ENCODE measurements around the gene TP53TG3. TPM values are rescaled to one million over a fixed set of nuclear protein-coding genes. Genes with fewer than 3 reads are reported as not detected.
"Not testable (repeated sequence)": the region's sequence is repeated elsewhere in the genome, so short reads cannot be mapped to it uniquely, and the experiment has no call there.

The TP53TG3 gene, protein sequence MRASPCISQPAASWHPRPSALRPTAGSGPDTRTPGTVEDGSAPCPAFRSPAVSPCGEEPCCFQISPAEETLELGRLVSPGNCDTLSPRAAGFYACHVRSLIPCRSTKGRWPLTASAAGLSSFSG
- not detected for total RNA-seq

DNA sequence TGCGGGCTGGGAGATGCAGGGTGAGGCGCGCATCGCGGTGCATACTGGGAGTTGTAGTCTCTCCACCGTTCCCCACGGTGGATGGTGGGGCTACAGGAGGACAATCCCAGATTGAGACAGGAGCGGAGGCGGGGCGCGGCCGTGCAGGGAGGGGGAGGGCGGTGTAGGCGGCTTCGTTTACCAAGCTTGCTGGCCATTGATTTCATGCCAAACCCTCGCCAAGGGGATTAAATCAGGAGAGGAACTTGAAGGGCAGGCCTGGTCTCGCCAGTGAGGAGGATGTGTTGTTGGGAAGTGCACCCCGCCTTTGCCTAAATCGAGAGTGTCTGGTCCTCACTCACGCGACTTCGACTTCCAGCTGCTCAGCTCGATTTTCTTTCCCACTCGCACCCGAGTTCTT is at the start of gene TP53TG3:
Gene TP53TG3, minus strand, starts transcription at position 101 of the 400 bp plus-strand sequence. Its CDS starts 68 bp downstream, at position 33.
- not testable (repeated sequence) for ATAC-seq; DNase-seq (ENCODE audit: low spot score)

DNA sequence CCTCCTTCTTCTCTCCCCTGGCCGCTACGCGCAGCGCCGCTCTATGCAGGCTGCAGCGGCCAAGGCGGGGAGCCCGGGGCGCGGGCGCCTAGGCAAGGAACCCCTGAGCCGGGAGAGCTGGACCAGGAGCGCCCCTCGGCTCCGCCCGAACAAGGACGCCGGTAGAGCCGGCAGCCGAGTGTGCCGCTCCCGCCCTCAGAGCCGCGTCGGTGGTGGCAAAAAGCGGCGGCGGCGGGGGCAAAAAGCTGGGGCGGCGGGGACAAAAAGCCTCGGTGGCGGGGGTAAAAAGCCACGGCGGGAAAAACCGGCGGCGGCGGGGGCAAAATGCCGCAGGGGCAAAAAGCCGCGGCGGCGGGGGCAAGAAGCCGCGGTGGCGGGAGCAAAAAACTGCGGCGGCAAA is 25.1 kb downstream of the TP53TG3 start:
- DNase-seq (ENCODE audit: low spot score); ATAC-seq: not testable (repeated sequence)

GRCh38 chr16:32647562-32647961 is 28.4 kb downstream of the TP53TG3 start:
- DNase-seq (ENCODE audit: low spot score): not testable (repeated sequence)

DNA sequence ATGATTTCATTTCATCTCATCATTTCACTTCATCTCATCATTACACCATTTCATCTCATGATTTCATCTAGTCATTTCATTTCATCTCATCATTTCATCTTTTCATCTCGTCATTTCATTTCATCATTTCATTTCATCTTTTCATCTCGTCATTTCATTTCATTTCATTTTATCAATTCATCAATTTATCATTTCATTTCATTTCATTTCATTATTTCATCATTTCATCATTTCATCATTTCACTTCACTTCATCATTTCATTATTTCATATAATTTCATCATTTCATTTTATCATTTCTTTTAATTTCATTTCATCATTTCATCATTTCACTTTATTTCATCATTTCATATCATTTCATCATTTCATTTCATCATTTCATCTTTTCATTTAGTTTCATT is 29.2 kb downstream of the TP53TG3 start:
- DNase-seq (ENCODE audit: low spot score); ATAC-seq: not testable (repeated sequence)

More at GRCh38 chr16:32647562-32647961, 28.4 kb downstream of the TP53TG3 start:
- not testable (repeated sequence) for ATAC-seq

GRCh38 chr16:32646177-32646576 is 29.8 kb downstream of the TP53TG3 start:
- DNase-seq (ENCODE audit: low spot score); ATAC-seq: not testable (repeated sequence)

DNA sequence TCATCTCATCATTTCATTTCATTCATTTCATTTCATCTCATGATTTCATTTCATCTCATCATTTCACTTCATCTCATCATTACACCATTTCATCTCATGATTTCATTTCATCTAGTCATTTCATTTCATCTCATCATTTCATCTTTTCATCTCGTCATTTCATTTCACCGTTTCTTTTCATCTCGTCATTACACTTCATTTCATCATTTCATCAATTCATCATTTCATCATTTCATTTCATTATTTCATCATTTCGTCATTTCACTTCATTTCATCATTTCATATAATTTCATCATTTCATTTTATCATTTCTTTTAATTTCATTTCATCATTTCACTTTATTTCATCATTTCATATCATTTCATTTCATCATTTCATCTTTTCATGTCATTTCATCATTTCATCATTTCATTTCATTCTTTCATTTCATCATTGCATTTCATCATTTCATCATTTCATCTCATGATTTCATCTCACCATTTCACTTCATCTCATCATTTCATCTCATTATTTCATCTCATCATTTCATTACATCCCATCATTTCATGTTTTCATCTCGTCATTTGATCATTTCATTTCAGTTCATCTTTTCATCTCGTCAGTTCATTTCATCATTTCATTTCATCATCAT is 30.6 kb downstream of the TP53TG3 start:
- ATAC-seq; DNase-seq (ENCODE audit: low spot score): not testable (repeated sequence)

- not testable (repeated sequence) for DNase-seq (ENCODE audit: low spot score); ATAC-seq
Measured at GRCh38 chr16:32644715-32645114, 31.2 kb downstream of the TP53TG3 start.

DNA sequence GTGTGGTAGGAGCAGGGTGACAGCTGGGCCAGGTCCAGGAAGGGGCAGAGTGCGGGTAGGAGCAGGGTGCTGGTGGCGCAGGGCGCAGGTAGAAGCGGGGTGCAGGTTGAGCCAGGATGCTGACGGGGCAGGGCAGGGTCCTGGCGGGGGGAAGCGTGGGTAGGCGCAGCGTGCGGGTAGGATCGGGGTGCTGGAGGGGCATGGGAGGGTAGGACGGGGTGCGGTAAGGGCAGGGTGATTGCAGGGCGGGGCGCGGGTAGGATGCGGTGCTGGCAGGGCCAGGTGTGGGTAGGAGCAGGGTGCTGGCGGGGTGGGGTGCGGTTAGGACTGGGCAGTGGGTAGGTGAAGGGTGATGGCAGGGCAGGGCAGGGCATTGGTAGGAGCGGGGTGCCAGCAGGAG is 38.4 kb downstream of the TP53TG3 start:
- not testable (repeated sequence) for ATAC-seq; DNase-seq (ENCODE audit: low spot score)

GRCh38 chr16:32632096-32632495 is 43.9 kb downstream of the TP53TG3 start:
- ATAC-seq; DNase-seq (ENCODE audit: low spot score): not testable (repeated sequence)

Measured in left lobe of liver (tissue), 2 donors.